ENCODE data around the gene CAMK2N1. TPM values are rescaled to one million over a fixed set of nuclear protein-coding genes. Genes with fewer than 3 reads are reported as not detected.
"Not testable (repeated sequence)": the region's sequence is repeated elsewhere in the genome, so short reads cannot be mapped to it uniquely, and the experiment has no call there.

CAMK2N1 gene
- total RNA-seq, 2 donors from 2014 or later: 133 to 182 TPM

DNA sequence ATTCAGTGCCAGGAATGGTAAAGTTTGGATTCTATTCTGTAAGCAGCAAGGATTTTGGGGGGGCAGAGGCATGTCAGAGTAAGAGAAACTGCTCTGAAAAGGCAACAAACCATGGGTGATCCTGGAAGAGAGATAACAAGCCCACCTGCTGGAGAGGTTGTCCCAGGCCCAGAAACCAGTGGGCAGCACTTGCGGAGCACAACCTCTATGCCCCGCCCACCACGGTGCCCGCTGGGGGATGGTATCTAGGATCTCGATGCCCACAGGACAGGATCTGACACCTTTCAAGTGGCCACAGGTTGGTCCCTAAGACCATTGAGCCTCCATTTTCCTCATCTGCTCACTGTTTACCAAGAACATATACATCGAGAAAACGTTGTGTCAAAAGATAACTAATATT, 42.2 kb upstream of the CAMK2N1 start:
- no peaks in the 10 kb centered on the region for H3K9me3 ChIP-seq
- TF ChIP-seq, protein P1, sequence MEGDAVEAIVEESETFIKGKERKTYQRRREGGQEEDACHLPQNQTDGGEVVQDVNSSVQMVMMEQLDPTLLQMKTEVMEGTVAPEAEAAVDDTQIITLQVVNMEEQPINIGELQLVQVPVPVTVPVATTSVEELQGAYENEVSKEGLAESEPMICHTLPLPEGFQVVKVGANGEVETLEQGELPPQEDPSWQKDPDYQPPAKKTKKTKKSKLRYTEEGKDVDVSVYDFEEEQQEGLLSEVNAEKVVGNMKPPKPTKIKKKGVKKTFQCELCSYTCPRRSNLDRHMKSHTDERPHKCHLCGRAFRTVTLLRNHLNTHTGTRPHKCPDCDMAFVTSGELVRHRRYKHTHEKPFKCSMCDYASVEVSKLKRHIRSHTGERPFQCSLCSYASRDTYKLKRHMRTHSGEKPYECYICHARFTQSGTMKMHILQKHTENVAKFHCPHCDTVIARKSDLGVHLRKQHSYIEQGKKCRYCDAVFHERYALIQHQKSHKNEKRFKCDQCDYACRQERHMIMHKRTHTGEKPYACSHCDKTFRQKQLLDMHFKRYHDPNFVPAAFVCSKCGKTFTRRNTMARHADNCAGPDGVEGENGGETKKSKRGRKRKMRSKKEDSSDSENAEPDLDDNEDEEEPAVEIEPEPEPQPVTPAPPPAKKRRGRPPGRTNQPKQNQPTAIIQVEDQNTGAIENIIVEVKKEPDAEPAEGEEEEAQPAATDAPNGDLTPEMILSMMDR (IDR thresholded peaks at IDR 0.05): no peak
- no peaks in the 10 kb centered on the region for H3K36me3 ChIP-seq
- no peaks in the 10 kb centered on the region for H3K4me1 ChIP-seq
- H3K4me3 ChIP-seq: no peak overlapping the region
- intact Hi-C loops (cut with DNase I): no loop called here
- H3K27me3 ChIP-seq: peaks cover 3% of the 10 kb centered on the region
- no peak for DNase-seq
- no peak overlapping the region for H3K27ac ChIP-seq
- no peak overlapping the region for H3K9ac ChIP-seq (ENCODE audit: low read depth in 2 of 2, low read length in 2 of 2)

DNA sequence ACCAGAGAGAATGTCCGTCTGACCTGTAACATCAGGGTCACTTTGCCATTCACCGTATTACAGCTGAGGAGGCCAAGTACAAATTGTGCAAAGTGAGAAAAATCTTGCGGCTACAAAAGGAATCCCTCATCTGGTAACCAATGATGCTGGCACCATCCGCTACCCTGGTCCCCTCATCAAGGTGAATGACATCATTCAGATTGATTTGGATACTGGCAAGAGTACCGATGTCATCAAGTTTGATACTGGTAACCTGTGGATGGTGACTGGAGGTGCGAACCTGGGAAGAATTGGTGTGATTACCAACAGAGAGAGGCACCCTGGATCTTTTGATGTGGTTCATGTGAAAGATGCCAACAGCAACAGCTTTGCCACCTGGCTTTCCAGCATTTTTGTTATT, 40.3 kb upstream of the CAMK2N1 start:
- H3K4me3 ChIP-seq: no peak overlapping the region
- no peak overlapping the region for H3K27ac ChIP-seq
- intact Hi-C loops (cut with DNase I): no loop called here
- no peak for DNase-seq
- no peaks in the 10 kb centered on the region for H3K9me3 ChIP-seq
- H3K4me1 ChIP-seq: no peaks in the 10 kb centered on the region
- no peak overlapping the region for H3K9ac ChIP-seq (ENCODE audit: low read depth in 2 of 2, low read length in 2 of 2)
- TF ChIP-seq, protein P1 (IDR thresholded peaks at IDR 0.05): no peak
- no peaks in the 10 kb centered on the region for H3K36me3 ChIP-seq
- H3K27me3 ChIP-seq: peaks cover 3% of the 10 kb centered on the region

DNA sequence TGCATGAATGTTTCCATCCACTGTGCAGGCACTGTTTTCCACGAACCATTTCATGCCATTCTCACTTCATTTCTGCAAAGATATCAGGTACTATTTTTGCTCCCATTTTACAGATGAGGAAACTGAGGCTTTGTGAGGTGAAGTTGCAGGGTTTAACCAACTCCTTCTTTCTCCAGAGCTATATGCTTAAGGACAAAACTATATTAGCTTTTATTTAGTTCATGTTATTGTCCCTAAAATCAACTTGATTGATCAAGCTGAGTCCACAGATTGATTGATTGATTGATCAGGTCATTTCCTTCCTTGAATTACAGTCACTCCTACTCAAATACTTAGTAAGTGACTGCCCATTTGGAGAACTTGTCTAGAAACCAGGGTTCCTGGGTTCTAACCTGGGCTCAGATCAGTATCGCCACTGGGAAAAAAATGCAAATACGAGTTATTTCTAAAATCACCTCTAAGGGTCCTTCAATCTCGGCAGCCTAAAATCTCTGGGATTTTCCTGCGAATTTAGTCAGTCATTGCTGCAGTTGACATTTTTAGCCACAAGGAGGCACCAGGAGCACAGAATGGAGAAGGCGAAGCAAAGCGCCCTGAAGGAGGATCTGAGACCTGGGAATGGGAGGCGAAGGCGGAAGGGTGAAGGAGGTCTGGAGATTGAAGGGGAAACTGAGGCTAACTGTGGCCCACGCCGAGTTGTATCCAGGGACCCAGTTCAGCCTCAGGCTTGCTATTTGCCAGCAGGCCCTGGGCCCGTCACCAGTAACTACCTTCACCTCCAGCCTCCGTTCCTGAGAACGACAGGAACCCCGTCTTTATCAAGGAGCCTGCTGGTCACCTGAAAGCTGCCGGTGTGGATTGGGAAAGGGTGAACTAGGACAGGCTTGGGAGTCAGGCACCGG, 36.2 kb upstream of the CAMK2N1 start:
- Histone ChIP-seq H3K9ac (ENCODE audit: low read depth in 2 of 2, low read length in 2 of 2) (no peak overlapping the region), H3K4me3 (no peak overlapping the region)
- intact Hi-C loops (cut with DNase I): loop anchor here (5.0 kb wide), 1 partner anchor 120 kb away; no protein-coding TSS in a partner anchor

DNA sequence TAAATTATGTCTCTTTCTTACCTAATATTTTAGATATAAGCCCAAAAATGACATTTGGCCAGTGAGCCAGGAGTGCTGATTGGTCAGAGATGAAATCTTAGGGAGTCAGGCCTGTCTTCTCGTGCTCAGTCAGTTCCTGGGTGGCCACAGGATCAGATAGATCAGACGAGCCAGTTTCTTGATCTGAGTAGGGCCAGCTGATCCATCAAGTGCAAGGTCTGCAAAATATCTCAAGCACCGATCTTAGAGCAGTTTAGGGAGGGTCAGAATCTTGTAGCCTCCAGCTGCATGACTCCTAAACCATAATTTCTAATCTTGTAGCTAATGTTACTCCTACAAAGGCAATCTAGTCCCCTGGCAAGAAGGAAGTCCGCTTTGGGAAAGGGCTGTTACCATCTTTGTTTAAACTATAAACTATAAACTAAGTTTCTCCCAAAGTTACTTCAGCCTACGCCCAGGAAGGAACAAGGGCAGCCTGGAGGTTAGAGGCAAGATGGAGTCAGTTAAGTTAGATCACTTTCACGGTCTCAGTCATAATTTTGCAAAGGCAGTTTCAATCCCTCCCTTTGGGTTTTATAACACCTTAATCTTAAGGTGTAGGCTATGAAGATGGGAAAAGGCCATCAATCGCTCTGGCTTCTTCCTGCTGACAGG, 33.7 kb upstream of the CAMK2N1 start:
- not testable (repeated sequence) for H3K9ac ChIP-seq (ENCODE audit: low read depth in 2 of 2, low read length in 2 of 2); H3K27ac ChIP-seq; DNase-seq; H3K36me3 ChIP-seq; H3K9me3 ChIP-seq; H3K27me3 ChIP-seq; H3K4me1 ChIP-seq; H3K4me3 ChIP-seq
- intact Hi-C loops (cut with DNase I): loop anchor here (5.0 kb wide), 1 partner anchor 123 kb away; no protein-coding TSS in a partner anchor

More for the DNA sequence above, 36.2 kb upstream of the CAMK2N1 start:
- TF ChIP-seq, protein P1 (IDR thresholded peaks at IDR 0.05): peak; percentile 75
- no peaks in the 10 kb centered on the region for H3K4me1 ChIP-seq
- no peaks in the 10 kb centered on the region for H3K27me3 ChIP-seq
- H3K9me3 ChIP-seq: no peaks in the 10 kb centered on the region
- H3K27ac ChIP-seq: no peak overlapping the region
- no peaks in the 10 kb centered on the region for H3K36me3 ChIP-seq
- DNase-seq: peak; percentile 88

DNA sequence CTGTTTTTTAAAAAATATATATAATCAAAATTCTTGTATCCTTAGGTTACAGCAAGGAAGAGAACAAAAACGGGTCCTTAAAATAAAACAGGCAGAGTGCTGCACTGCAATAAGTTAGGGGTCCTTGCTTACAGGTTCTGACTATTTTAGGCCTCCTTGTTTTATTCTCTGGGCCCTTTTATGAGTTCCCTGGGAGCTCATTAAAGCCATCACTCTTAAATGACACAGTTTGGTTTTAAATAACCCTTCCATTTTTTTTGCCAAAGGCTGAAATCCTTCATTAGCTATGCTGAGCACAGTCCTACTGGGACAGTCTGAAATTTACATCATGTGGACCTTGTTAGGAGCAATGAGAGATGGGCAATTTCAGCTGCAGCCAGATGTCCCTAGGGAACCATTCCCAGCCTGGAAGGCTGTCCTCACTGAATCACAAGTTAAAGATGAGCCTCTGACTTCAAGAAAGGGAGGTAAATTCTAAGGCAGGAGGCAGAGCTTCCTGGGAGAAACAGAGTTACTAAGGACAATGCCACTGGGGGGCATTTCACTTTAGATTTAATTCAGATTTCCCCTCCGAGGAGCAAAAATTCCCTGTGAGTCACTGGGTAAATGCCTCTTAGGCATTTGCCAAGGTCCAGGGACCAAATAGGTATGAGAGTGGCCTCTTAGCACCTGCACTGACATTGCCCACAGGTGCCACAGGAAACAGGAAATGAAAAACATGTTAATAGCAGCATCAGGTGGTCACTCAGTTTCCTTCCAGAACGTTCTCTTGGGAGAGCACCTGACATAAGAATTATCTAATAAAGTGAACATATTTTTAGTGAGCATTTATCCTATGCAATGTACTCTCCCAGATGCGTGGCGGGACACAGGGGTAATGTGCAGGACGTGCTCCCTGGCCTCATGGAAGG, 25.8 kb upstream of the CAMK2N1 start:
- Histone ChIP-seq H3K4me1 (peaks cover 3% of the 10 kb centered on the region), H3K36me3 (no peaks in the 10 kb centered on the region), H3K9me3 (no peaks in the 10 kb centered on the region), H3K27ac (no peak overlapping the region), H3K9ac (ENCODE audit: low read depth in 2 of 2, low read length in 2 of 2) (no peak overlapping the region), H3K4me3 (no peak overlapping the region), H3K27me3 (no peaks in the 10 kb centered on the region)
- intact Hi-C loops (cut with DNase I): no loop called here
- TF ChIP-seq, protein P1 (IDR thresholded peaks at IDR 0.05): no peak
- DNase-seq: no peak
